ENCODE data around the gene JUP. TPM values are rescaled to one million over a fixed set of nuclear protein-coding genes. Genes with fewer than 3 reads are reported as not detected.

Gene JUP
- total RNA-seq, 2 donors from 2014 or later = 234 to 256 TPM

DNA sequence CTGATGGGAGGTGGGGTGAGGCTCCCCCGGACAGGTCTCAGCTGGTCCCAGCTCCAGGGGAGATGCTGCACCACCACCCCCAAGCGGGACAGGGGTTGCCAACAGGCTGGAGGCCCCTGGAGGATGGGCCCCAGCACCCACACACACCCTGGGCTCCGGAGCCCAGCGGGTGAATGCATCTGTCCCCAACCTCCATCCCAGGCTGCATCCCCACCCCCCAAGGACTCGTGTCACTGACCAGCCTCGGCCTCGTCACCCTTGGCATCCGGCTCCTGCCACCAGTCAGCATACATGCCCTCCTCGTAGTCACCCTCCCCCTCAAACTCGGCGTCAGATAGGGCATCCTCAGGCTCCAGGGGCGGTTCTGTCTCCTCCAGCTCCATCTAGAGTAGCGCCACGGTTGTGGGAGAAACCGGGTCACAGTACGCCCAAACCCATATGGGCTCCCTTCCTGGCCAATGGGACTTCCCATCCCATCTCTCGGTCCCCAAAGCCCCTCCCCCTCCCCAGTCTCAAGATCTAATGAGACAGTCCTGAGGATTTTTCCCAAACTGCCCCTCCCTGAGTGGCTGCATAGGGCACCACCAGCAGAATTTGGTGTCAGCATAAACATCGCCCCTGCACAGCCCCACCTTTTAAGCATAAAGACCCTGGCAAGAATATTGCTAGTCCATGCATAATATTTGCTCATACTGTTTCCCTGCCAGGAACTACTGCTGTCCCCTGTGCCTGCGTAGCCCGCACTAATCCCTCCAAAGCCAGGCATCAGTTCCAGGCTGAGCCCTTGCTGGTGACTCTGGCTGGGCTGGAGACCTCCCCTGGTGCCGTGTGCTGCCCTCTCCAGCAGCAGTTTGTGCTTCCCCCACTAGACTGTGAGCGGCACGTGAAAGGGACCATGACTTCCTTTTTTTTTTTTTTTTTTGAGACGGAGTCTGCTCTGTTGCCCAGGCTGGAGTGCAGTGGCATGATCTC lies 16.8 kb upstream of the JUP start:
- Histone ChIP-seq H3K27ac (no peak overlapping the region), H3K4me3 (no peak overlapping the region), H3K27me3 (no peaks in the 10 kb centered on the region), H3K9me3 (no peaks in the 10 kb centered on the region), H3K36me3 (peaks cover 12% of the 10 kb centered on the region), H3K4me1 (peaks cover 0 to 11% of the 10 kb centered on the region in 2 donors)
- TF ChIP-seq, protein P1, sequence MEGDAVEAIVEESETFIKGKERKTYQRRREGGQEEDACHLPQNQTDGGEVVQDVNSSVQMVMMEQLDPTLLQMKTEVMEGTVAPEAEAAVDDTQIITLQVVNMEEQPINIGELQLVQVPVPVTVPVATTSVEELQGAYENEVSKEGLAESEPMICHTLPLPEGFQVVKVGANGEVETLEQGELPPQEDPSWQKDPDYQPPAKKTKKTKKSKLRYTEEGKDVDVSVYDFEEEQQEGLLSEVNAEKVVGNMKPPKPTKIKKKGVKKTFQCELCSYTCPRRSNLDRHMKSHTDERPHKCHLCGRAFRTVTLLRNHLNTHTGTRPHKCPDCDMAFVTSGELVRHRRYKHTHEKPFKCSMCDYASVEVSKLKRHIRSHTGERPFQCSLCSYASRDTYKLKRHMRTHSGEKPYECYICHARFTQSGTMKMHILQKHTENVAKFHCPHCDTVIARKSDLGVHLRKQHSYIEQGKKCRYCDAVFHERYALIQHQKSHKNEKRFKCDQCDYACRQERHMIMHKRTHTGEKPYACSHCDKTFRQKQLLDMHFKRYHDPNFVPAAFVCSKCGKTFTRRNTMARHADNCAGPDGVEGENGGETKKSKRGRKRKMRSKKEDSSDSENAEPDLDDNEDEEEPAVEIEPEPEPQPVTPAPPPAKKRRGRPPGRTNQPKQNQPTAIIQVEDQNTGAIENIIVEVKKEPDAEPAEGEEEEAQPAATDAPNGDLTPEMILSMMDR (IDR thresholded peaks at IDR 0.05) = no peak
- DNase-seq (ENCODE audit: low spot score) = no peak

DNA sequence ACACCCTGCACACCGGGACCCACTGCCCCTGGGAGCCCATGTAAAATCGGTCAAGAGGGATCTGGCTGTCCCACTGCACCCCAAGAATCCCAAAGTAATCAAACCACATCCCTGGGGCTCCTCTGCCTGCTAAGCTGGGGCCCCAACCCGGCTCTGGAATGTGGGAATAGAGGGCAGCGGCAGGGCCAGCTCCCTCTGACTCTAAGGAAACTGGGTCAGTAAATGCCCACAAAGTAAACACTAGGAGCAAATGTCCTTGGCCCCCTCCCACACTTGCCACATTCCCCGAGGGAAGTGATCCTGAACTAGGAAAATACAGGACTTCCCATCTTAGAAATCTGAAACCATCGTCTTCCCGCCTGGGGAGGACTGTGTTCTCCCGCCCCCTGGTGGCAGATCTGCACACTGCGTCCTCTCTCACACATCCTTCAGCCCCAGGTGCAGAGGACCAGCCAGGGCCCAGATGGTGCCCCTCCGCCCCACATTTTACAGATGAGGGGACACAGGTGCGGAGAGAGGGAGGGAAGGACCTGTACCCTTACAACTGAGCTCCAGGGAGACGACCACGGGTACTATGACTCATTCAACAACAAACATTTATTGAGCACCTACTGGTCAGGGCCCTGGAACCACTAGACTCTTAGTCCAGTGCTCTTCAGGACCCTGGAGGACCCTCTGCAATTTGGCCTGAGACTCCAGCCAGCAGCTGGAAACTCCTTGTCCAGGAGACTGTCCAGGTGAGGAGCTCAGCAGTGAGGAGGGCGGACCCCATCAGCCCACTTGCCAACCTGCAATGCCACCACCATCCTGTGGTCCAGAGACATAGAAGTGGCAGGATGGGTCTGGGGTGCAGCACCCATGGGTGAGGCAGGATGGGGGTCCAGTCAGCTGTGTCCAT lies 15.1 kb upstream of the JUP start:
- peak; percentile 89 for DNase-seq (ENCODE audit: low spot score)
- Histone ChIP-seq H3K4me3 (no peak overlapping the region), H3K27ac (no peak overlapping the region), H3K36me3 (peaks cover 10% of the 10 kb centered on the region), H3K9me3 (no peaks in the 10 kb centered on the region), H3K27me3 (no peaks in the 10 kb centered on the region), H3K4me1 (peaks cover 0 to 11% of the 10 kb centered on the region in 2 donors)
- TF ChIP-seq, protein P1 (IDR thresholded peaks at IDR 0.05) = peak; percentile 94 to 99

DNA sequence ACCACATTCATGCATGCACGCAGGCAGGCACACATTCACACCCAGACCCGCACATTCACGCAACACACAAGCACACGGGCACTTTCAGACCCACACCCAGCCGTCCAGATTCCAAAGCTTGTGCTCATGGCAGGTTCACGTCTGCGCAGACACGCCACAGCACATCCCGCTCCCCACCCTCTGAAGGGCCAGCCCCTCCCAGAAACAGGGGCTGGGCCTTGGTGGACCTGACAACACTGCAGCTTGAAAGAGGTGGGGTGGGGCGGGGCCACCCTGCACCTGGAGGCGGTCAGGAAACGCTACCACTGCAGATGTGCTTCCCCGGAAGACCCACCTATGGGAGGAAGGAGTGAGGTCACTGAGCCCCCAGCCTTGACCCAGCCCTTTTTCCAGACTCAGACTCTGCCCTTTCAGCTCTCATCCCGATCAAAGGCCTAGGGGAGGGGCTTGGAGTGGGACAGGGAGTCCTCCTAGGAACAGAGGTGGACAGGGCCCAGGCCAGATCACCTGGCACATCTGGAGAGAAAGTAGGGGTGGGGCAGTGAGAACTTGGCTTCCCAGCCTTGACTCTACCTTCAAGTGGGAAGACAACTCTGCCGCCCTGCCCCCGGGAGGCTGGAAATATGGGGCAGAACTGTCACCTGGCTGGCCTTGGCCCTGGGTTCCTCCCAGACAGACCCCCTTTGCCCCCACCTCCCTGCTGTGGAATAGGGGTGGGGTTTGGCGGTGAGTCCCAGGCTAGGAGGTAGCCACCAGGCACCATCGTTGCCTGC lies 14.3 kb upstream of the JUP start:
- H3K36me3 ChIP-seq = peaks cover 5% of the 10 kb centered on the region
- H3K4me1 ChIP-seq = peaks cover 0 to 11% of the 10 kb centered on the region in 2 donors
- no peaks in the 10 kb centered on the region for H3K27me3 ChIP-seq
- H3K4me3 ChIP-seq = no peak overlapping the region
- H3K27ac ChIP-seq = no peak overlapping the region
- TF ChIP-seq, protein P1 (IDR thresholded peaks at IDR 0.05) = no peak
- DNase-seq (ENCODE audit: low spot score) = no peak
- no peaks in the 10 kb centered on the region for H3K9me3 ChIP-seq

DNA sequence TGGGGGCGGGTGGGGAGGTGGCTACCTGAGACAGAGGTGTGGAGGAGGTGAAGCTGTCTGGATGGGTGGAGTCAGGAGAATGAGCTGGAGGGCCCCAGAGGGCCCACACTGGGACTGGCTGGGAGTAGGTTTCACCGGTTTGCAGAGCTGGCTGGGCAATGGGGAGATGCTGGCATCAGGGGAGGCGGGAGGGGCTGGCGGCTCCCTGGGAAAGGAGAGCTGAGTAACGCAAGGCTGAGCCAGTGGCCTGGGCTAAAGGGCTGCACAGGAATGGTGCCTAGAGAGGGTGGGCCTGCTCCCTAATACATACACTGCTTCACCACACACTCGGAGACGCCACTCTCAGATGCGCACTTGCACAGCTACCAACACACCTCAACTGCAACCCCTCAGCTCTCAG lies 12.9 kb upstream of the JUP start:
- DNase-seq (ENCODE audit: low spot score) = no peak
- no peaks in the 10 kb centered on the region for H3K9me3 ChIP-seq
- no peak overlapping the region for H3K4me3 ChIP-seq
- peaks cover 0 to 14% of the 10 kb centered on the region in 2 donors for H3K4me1 ChIP-seq
- TF ChIP-seq, protein P1 (IDR thresholded peaks at IDR 0.05) = no peak
- H3K36me3 ChIP-seq = no peaks in the 10 kb centered on the region
- no peaks in the 10 kb centered on the region for H3K27me3 ChIP-seq
- H3K27ac ChIP-seq = no peak overlapping the region

DNA sequence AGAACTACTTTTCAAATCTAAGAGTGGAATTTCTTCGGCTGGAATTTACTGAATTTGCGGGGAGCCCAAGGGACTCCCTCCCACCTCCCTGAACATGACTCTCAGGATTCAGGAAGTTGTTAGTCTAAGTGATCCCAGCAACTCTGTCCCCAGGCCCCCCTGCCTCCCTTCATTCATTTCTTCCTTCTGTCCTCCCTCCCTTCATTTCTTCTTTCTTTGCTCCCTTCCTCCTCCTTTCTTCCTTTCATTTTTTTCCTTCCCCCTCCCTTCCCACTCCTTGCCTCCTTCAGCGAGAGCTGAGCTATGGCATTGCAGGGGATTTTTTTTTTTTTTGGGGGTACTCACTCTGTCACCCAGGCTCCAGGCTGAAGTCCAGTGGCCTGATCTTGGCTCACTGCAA lies 10.9 kb upstream of the JUP start:
- Histone ChIP-seq H3K27ac (no peak overlapping the region), H3K9me3 (no peaks in the 10 kb centered on the region), H3K27me3 (no peaks in the 10 kb centered on the region), H3K36me3 (no peaks in the 10 kb centered on the region), H3K4me1 (peaks cover 0 to 34% of the 10 kb centered on the region in 2 donors), H3K4me3 (no peak overlapping the region)
- DNase-seq (ENCODE audit: low spot score) = no peak
- TF ChIP-seq, protein P1 (IDR thresholded peaks at IDR 0.05) = no peak

Measured in right atrium auricular region (tissue), 2 donors.